ENCODE results near the gene SPRED1.

DNA sequence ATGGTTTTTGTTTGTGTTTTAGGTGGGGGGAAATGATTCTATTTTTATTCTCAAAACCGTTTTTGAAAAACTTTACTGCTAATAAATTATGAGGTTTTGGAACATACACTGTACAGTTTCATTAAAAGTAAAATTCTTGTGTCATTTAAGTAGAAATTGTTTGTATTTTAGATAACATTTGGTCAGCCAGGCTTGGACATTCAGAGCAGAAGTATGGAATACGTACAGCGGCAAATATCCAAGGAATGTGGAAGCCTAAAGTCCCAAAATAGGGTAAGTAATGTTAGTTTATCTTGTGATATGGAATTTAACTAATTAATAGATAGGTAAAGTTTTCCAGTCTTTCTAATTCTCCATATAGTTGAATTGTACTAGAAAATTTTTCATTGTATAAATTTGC, 96.6 kb downstream of the SPRED1 start:
- TF ChIP-seq, protein P1, sequence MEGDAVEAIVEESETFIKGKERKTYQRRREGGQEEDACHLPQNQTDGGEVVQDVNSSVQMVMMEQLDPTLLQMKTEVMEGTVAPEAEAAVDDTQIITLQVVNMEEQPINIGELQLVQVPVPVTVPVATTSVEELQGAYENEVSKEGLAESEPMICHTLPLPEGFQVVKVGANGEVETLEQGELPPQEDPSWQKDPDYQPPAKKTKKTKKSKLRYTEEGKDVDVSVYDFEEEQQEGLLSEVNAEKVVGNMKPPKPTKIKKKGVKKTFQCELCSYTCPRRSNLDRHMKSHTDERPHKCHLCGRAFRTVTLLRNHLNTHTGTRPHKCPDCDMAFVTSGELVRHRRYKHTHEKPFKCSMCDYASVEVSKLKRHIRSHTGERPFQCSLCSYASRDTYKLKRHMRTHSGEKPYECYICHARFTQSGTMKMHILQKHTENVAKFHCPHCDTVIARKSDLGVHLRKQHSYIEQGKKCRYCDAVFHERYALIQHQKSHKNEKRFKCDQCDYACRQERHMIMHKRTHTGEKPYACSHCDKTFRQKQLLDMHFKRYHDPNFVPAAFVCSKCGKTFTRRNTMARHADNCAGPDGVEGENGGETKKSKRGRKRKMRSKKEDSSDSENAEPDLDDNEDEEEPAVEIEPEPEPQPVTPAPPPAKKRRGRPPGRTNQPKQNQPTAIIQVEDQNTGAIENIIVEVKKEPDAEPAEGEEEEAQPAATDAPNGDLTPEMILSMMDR (IDR thresholded peaks at IDR 0.05), result no peak
- no peak for TF ChIP-seq POLR2AphosphoS5 (IDR thresholded peaks at IDR 0.05; ENCODE audit: low read depth, low read length)

Measured in Panc1 (cell line).